NCI-H1105 (cell line): ENCODE data around the gene TESPA1.
"Not testable (repeated sequence)": the region's sequence is repeated elsewhere in the genome, so short reads cannot be mapped to it uniquely, and the experiment has no call there.

Source experiments
- DNase-seq: peaks from one replicate; lab custom pipeline; 2025; lab: John Stamatoyannopoulos, UW

Gene TESPA1

GRCh38 chr12:54984658-54985376 is at the start of gene TESPA1:
Gene TESPA1, minus strand, starts transcription at chr12:54984762. Its CDS starts 10,200 bp downstream, at chr12:54974562.
- DNase-seq: no peak

GRCh38 chr12:55034218-55034617 is 49.7 kb upstream of the TESPA1 start:
- DNase-seq: no peak

GRCh38 chr12:55025508-55025907 is 40.9 kb upstream of the TESPA1 start:
- no peak for DNase-seq

GRCh38 chr12:55024575-55024974 is 40.0 kb upstream of the TESPA1 start:
- peak; percentile 22 for DNase-seq

GRCh38 chr12:55019784-55020183 is 35.2 kb upstream of the TESPA1 start, which contains the start of gene NEUROD4:
Gene NEUROD4, plus strand, starts transcription at chr12:55019974. Its CDS starts 6,466 bp downstream, at chr12:55026440.
- DNase-seq: no peak

- no peak for DNase-seq
These were observed 32.9 kb upstream of the TESPA1 start for GRCh38 chr12:55017416-55017925.

GRCh38 chr12:55008944-55009585 is 24.5 kb upstream of the TESPA1 start:
- peak; percentile 24 for DNase-seq

GRCh38 chr12:55002355-55002754 is 17.8 kb upstream of the TESPA1 start:
- DNase-seq: no peak

- no peak for DNase-seq
These were observed 16.8 kb upstream of the TESPA1 start for GRCh38 chr12:55001198-55001868.

GRCh38 chr12:54998958-54999510 is 14.5 kb upstream of the TESPA1 start:
- DNase-seq: no peak

GRCh38 chr12:54997929-54998522 is 13.5 kb upstream of the TESPA1 start:
- DNase-seq: no peak

GRCh38 chr12:54996205-54996604 is 11.6 kb upstream of the TESPA1 start:
- DNase-seq: no peak

- peak; percentile 37 for DNase-seq
These were observed 8.7 kb upstream of the TESPA1 start for GRCh38 chr12:54993181-54993835.

- DNase-seq: no peak
These were observed 7.4 kb upstream of the TESPA1 start for GRCh38 chr12:54991991-54992375.

GRCh38 chr12:54991161-54991990 is 6.8 kb upstream of the TESPA1 start:
- DNase-seq: no peak

GRCh38 chr12:54989829-54990228 is 5.3 kb upstream of the TESPA1 start:
- DNase-seq: no peak

- peak; percentile 49 for DNase-seq
These were observed 4.0 kb upstream of the TESPA1 start for GRCh38 chr12:54988402-54989054.

GRCh38 chr12:54987611-54988231 is 3.2 kb upstream of the TESPA1 start:
- DNase-seq: no peak

- not testable (repeated sequence) for DNase-seq
These were observed 2.2 kb upstream of the TESPA1 start for GRCh38 chr12:54986773-54987172.
